Stimulated activated CD8-positive, alpha-beta memory T cell treated with anti-CD3 and anti-CD28 coated beads, Interleukin-15, amount 100 ng/mL, for 1 hour (primary cell): ENCODE results near the gene ITPR2.

Source experiments
- DNase-seq: peaks from one replicate; pipeline ENCODE4 v3.0.0-alpha.2; 2020; ENCODE audit warnings: low read depth

Gene ITPR2

GRCh38 chr12:26384536-26384935, 448.5 kb downstream of the ITPR2 start:
- no peak for DNase-seq

GRCh38 chr12:26383041-26383440, 450.0 kb downstream of the ITPR2 start:
- no peak for DNase-seq

GRCh38 chr12:26380897-26381296, 452.1 kb downstream of the ITPR2 start:
- DNase-seq = no peak

GRCh38 chr12:26379777-26380467, 453.1 kb downstream of the ITPR2 start:
- no peak for DNase-seq

GRCh38 chr12:26378711-26379110, 454.3 kb downstream of the ITPR2 start:
- DNase-seq = no peak

- no peak for DNase-seq
Measured at GRCh38 chr12:26374934-26375680, 457.9 kb downstream of the ITPR2 start.

- DNase-seq = no peak
Measured at GRCh38 chr12:26373606-26374495, 459.1 kb downstream of the ITPR2 start.

- DNase-seq = no peak
Measured at GRCh38 chr12:26372866-26373265, 460.1 kb downstream of the ITPR2 start.

- DNase-seq = no peak
Measured at GRCh38 chr12:26370098-26370497, 462.9 kb downstream of the ITPR2 start.

- no peak for DNase-seq
Measured at GRCh38 chr12:26369588-26369987, 463.4 kb downstream of the ITPR2 start.

- no peak for DNase-seq
Measured at GRCh38 chr12:26367991-26368730, 464.8 kb downstream of the ITPR2 start.

GRCh38 chr12:26361964-26362363, 471.0 kb downstream of the ITPR2 start:
- DNase-seq = no peak

GRCh38 chr12:26360062-26360461, 472.9 kb downstream of the ITPR2 start:
- no peak for DNase-seq

GRCh38 chr12:26359576-26359975, 473.4 kb downstream of the ITPR2 start:
- no peak for DNase-seq

- DNase-seq = no peak
Measured at GRCh38 chr12:26358651-26359050, 474.3 kb downstream of the ITPR2 start.

- DNase-seq = no peak
Measured at GRCh38 chr12:26347300-26347699, 485.7 kb downstream of the ITPR2 start.

GRCh38 chr12:26346736-26347135, 486.3 kb downstream of the ITPR2 start:
- no peak for DNase-seq

GRCh38 chr12:26345471-26346003, 487.5 kb downstream of the ITPR2 start:
- DNase-seq = no peak

- no peak for DNase-seq
Measured at GRCh38 chr12:26341491-26341890, 491.5 kb downstream of the ITPR2 start.

GRCh38 chr12:26340649-26341048, 492.3 kb downstream of the ITPR2 start:
- DNase-seq = no peak

- no peak for DNase-seq
Measured at GRCh38 chr12:26339976-26340375, 493.0 kb downstream of the ITPR2 start.
